OCI-LY7 (cell line): ENCODE measurements around the gene EDNRA. TPM values are rescaled to one million over a fixed set of nuclear protein-coding genes. Genes with fewer than 3 reads are reported as not detected.

Source experiments
- BruUV-seq: library from RNA; stranded (reverse); fragments of 400-500 nt; replicated peaks from 2 replicates; lab custom pipeline; 2021; lab: Mats Ljungman, UMichigan
- CTCF ChIA-PET: fragments of 300-600 bp; sonication (Branson Sonifier 250); formaldehyde crosslinking; loops from one replicate; lab custom pipeline; 2022; ENCODE audit warnings: antibody characterized with exemption; ENCODE audit not compliant: unreplicated experiment; lab: Charles Lee
- POLR2A ChIA-PET: fragments of 300-600 bp; sonication (Branson Sonifier 250); formaldehyde crosslinking; loops from one replicate; lab custom pipeline; 2022; ENCODE audit warnings: antibody characterized with exemption; lab: Charles Lee
- DNase-seq: peaks from one replicate; pipeline ENCODE4 v3.0.0-alpha.2; 2015; ENCODE audit warnings: low spot score
- H2AFZ ChIP-seq: fragments of 200-600 bp; sonication (generic), shearing (Covaris generic); 2 replicates; pipeline ENCODE4 v1.6.1; 2014; ENCODE audit warnings: mild to moderate bottlenecking, antibody characterized with exemption, low read length, moderate library complexity
- H3K27ac ChIP-seq: fragments of 200-600 bp; sonication (generic); 2 replicates; pipeline ENCODE4 v1.5.1; 2014; ENCODE audit warnings: mixed run types, low read depth, mild to moderate bottlenecking, moderate library complexity, low read length, inconsistent platforms; ENCODE audit not compliant: poor library complexity, severe bottlenecking
- H3K36me3 ChIP-seq: fragments of 200-600 bp; sonication (generic); 2 replicates; pipeline ENCODE4 v1.6.1; 2014; ENCODE audit warnings: mild to moderate bottlenecking, antibody characterized with exemption, low read length, moderate library complexity, mixed read lengths; ENCODE audit not compliant: insufficient read depth
- H3K4me1 ChIP-seq: fragments of 200-600 bp; sonication (generic); 2 replicates; pipeline ENCODE4 v1.5.1; 2014; ENCODE audit warnings: mild to moderate bottlenecking, low read length; ENCODE audit not compliant: insufficient read depth, poor library complexity, severe bottlenecking
- H3K4me2 ChIP-seq: fragments of 200-600 bp; sonication (generic); 2 replicates; pipeline ENCODE4 v1.6.1; 2014; ENCODE audit warnings: mild to moderate bottlenecking, low read length
- H3K4me3 ChIP-seq: fragments of 200-600 bp; sonication (generic); 2 replicates; pipeline ENCODE4 v1.5.1; 2014; ENCODE audit warnings: mild to moderate bottlenecking, low read depth, low read length; ENCODE audit not compliant: poor library complexity, severe bottlenecking
- H3K79me2 ChIP-seq: fragments of 200-600 bp; sonication (generic); 2 replicates; pipeline ENCODE4 v1.6.1; 2016; ENCODE audit warnings: low read depth, mild to moderate bottlenecking, low read length, moderate library complexity, mixed read lengths; ENCODE audit not compliant: insufficient read depth
- H3K9me2 ChIP-seq: fragments of 200-600 bp; sonication (generic); 2 replicates; pipeline ENCODE4 v1.6.1; 2016; ENCODE audit warnings: mild to moderate bottlenecking, low read length, mixed read lengths; ENCODE audit not compliant: insufficient read depth
- H3K9me3 ChIP-seq: fragments of 200-600 bp; sonication (generic); 2 replicates; pipeline ENCODE4 v1.6.1; 2014; ENCODE audit warnings: mild to moderate bottlenecking, mixed run types, low read length, mixed read lengths
- H4K20me1 ChIP-seq: fragments of 200-600 bp; sonication (generic); 2 replicates; pipeline ENCODE4 v1.6.1; 2014; ENCODE audit warnings: mild to moderate bottlenecking, antibody characterized with exemption, low read length, moderate library complexity, mixed read lengths; ENCODE audit not compliant: insufficient read depth
- CTCF ChIP-seq: fragments of 200-600 bp; sonication (generic); conservative IDR thresholded peaks from 2 replicates; pipeline ENCODE4 v1.5.1; 2014; ENCODE audit warnings: mild to moderate bottlenecking, antibody characterized with exemption, low read length, moderate library complexity, mixed read lengths
- EZH2phosphoT487 ChIP-seq: fragments of 200-600 bp; sonication (generic); IDR thresholded peaks from 2 replicates; pipeline ENCODE4 v1.6.1; 2018; ENCODE audit warnings: low read depth, borderline replicate concordance, mild to moderate bottlenecking, mixed run types, antibody characterized with exemption, low read length, moderate library complexity, mixed read lengths
- intact Hi-C: fragments of 100-400 bp; cut with micrococcal nuclease; formaldehyde crosslinking; loops from one replicate; pipeline ENCODE4 v1.10.0; 2022; ENCODE audit not compliant: unreplicated experiment
- total RNA-seq, 2 experiments: library from RNA; depleted of rRNA in 1 of 2; stranded (reverse); fragments of >200 nt in 1 of 2; shearing (Covaris generic) in 1 of 2; gene quantifications; 2 replicates each; pipeline ENCODE4 v1.2.3, GENCODE V29; 2014 to 2022

Gene EDNRA
- total RNA-seq, 2 experiments from 2014 or later: not detected

- H2AFZ ChIP-seq: no peak overlapping the region
- intact Hi-C loops: no loop called here
- no peak for DNase-seq
- no peaks in the 10 kb centered on the region for H3K9me3 ChIP-seq
- no peaks in the 10 kb centered on the region for H3K4me1 ChIP-seq
- ChIA-PET POLR2A (no interaction called here), CTCF (no interaction called here)
- H3K27ac ChIP-seq: no peak overlapping the region
- no peaks in the 10 kb centered on the region for H3K36me3 ChIP-seq
- no peaks in the 10 kb centered on the region for H3K9me2 ChIP-seq
- no peak overlapping the region for H3K4me2 ChIP-seq
- BruUV-seq: no TSS peak
- no peaks in the 10 kb centered on the region for H4K20me1 ChIP-seq
- no peaks in the 10 kb centered on the region for H3K79me2 ChIP-seq
- H3K4me3 ChIP-seq: no peak overlapping the region
- TF ChIP-seq EZH2phosphoT487: no peak
Observed at GRCh38 chr4:147538711-147539110, 57.8 kb downstream of the EDNRA start.

GRCh38 chr4:147539959-147540358 lies 59.1 kb downstream of the EDNRA start:
- H3K79me2 ChIP-seq: no peaks in the 10 kb centered on the region
- no peak overlapping the region for H3K4me3 ChIP-seq
- POLR2A ChIA-PET: interaction anchor here (0.7 kb wide), 1 partner anchor 76 kb away, joined by 3 read pairs; no protein-coding TSS in a partner anchor
- H3K4me2 ChIP-seq: no peak overlapping the region
- no peaks in the 10 kb centered on the region for H3K4me1 ChIP-seq
- H4K20me1 ChIP-seq: no peaks in the 10 kb centered on the region
- TF ChIP-seq CTCF: no peak
- TF ChIP-seq EZH2phosphoT487: no peak
- H2AFZ ChIP-seq: no peak overlapping the region
- CTCF ChIA-PET: no interaction called here
- H3K36me3 ChIP-seq: no peaks in the 10 kb centered on the region
- no TSS peak for BruUV-seq
- DNase-seq: no peak
- H3K27ac ChIP-seq: no peak overlapping the region
- H3K9me2 ChIP-seq: no peaks in the 10 kb centered on the region
- intact Hi-C loops: no loop called here
- H3K9me3 ChIP-seq: no peaks in the 10 kb centered on the region

GRCh38 chr4:147542229-147542990 lies 61.5 kb downstream of the EDNRA start:
- no TSS peak for BruUV-seq
- H3K4me3 ChIP-seq: no peak overlapping the region
- intact Hi-C loops: no loop called here
- no peak overlapping the region for H3K27ac ChIP-seq
- no peaks in the 10 kb centered on the region for H3K79me2 ChIP-seq
- no peak for DNase-seq
- H3K4me2 ChIP-seq: no peak overlapping the region
- no peaks in the 10 kb centered on the region for H3K9me2 ChIP-seq
- POLR2A ChIA-PET: no interaction called here
- H2AFZ ChIP-seq: no peak overlapping the region
- TF ChIP-seq CTCF: no peak
- H3K36me3 ChIP-seq: no peaks in the 10 kb centered on the region
- no peaks in the 10 kb centered on the region for H4K20me1 ChIP-seq
- H3K9me3 ChIP-seq: no peaks in the 10 kb centered on the region
- CTCF ChIA-PET: no interaction called here
- H3K4me1 ChIP-seq: no peaks in the 10 kb centered on the region
